Fibroblast of skin of right biceps (primary cell): Measurements from ENCODE around the gene PLEKHA5.

Source experiments
- DNase-seq: peaks from one replicate; pipeline ENCODE4 v3.0.0-alpha.2; 2013

The PLEKHA5 gene

DNA sequence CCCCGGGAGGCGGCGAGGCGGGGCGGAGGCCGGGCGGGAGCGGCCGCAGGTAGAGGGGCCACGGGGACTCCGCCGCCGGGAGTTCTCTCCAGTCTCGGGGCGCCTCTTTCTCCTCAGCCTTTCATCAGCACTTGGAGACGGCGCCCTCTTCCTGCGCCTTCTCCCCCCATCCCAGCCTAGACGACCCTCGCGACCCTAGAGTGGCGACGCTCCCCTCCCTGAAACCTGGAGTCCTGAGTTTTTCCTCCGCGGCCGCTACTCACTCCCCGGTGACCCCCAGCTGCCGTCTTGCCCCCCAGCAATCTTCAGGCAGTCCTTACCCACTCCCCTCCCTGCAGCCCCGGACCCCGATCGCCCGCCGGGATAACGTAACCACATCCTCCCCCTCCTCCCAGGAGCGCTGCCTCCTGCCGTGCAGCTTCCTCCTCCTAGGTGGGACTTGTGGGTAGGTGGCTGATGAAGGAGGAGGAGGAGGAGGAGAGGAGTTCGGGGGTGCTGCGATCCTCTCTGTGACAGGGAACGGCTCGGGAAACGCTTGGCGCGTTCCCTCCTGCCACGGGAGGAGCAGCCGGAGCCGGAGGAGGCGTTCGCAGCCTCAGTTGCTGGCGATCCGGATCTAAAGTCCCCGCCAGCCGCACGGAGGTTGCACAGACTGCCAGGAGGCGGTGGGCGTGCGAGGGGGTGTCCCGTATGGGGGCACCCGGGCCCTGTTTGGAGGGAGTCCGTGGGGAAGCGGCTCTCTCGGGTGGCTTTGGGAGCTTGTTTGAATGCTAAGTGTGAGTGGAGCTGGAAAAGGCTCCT, 891 bp downstream of the PLEKHA5 start:
- DNase-seq, result peak; percentile 32

DNA sequence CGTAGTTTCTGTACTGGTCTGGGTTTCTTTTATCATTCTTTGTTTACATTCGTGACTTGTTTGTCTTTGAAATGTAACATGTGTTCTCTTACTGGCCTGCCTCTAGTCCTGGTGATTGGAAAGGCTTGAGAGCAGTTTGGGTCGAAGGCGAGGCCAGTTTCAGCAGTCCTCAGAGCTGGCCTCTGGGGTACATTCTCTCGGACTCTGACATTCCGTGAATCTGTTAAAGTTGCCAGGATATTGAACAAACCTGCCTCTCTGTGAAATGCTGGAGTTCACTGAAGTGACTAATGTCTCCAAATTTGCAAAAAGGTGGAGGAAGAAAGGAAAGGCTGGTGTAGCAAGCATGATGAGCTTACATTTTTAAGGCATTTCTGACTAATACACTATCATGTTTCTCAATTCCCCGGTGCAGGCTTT, 1.5 kb downstream of the PLEKHA5 start:
- peak; percentile 58 for DNase-seq

DNA sequence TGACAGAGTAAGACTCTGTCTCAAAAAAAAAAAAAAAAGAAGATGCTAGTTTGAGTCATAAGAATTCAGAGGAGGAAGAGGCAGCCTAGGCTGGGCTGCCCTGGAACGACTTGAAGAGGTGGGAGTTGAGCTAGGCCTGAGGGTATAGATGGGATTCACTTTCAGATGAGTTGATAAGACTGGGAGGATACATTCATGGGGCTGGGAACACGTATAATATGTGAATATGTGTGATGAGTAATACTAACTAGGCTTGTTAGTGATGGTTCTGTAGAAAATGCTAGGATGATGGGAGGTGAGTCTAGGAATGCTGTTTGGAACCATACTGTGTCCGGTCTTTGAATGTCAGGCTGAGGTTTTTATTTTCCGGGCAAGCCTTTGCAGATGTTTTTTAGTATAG, 9.0 kb downstream of the PLEKHA5 start:
- peak; percentile 65 for DNase-seq

DNA sequence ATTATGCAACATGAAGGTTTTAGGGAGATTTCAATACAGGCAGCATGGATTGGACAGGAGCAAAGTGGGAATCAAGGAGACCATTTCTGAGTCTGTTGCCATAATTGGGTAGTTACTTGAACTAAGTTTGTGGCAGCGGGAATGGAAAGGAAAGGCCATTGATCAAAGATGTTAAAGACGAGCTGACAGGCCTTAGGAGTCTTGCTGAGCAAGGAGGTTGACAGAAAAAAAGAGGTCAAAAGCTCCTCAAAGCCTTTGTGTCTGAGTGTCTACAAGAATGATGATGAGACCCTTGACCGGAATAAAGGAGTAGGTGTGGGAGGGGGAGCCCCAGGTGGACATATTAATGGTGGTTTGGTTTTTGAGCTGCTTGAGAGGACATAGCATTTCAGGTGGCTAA, 9.4 kb downstream of the PLEKHA5 start:
- DNase-seq, result no peak

DNA sequence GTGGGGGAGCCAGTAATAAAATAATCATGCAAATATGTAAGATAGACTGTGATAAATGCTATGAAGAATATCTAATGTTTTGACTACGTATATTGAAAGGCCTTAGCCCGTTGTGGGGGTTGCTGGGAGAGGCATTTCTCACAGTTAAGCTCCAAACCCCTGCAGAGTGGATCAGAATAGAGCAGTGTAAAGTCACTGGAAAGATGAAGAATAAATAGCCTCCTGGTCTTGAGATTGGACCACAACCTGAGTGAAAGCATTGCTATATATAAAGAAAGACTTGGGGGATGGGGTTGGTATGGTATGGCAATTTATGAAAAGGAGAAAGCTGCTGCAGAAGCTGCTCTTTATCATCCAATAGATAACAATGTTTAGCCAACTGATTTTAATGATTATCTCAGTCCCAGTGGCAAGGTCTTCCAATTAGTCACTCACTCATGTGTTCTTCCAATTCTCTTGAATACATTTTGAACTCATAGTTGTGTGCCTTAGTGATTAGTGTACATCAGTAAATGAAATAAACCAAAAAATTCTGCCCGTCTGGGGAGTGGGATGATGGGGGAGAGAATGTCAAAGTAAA, 10.2 kb downstream of the PLEKHA5 start:
- DNase-seq, result peak; percentile 1

DNA sequence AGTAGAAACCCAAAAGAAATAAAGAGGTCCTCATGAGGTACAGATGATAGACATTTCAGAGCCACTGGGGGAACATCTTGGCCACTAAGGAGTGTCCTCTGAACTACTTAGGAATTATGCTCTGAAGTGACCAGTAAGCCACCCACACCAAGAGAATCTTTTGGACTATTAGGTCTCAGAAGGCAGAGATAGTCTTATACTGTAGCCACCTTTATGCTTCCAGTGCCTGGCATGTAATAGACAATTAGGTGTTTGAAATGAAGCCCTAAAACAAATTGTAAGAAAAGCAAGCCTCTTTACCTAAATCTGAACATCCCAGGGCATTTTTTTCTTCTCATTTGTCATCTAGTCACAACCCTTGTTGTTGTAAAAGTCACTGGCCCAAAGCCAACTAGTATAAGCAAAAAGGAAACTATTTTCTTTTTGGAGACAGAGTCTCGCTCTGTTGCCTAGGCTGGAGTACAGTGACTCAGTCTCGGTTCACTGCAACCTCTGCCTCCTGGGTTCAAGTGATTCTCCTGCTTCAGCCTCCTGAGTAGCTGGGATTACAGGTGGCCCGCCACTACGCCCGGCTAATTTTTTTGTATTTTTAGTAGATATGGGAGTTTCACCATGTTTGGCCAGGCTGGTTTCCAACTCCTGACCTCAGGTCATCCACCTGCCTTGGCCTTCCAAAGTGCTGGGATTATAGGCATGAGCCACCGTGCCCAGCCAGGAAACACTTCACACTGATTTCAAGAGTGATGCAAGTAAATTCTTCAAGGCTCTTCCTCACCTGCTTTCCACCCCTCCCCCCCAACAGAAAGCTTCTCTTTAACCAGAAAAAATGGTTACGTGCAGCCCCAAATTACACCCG, 11.1 kb downstream of the PLEKHA5 start:
- no peak for DNase-seq

DNA sequence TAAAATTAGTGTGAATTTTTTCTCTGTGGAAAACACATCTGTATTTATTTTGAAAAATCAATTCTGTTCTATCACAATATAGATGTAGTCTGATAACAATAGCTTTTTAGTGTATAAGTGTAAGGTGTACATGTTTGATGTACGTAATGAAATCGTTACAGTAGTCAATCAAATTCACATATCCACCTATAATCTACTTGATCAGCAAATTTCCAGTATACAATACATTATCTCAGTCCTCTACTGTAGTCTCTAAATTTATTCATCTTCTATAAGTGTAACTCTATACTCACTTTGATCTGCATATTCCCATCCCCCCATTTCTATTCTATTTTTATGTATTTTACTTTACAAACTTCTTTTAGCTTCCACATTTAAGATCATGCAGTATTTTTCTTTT, 13.0 kb downstream of the PLEKHA5 start:
- DNase-seq, result no peak

DNA sequence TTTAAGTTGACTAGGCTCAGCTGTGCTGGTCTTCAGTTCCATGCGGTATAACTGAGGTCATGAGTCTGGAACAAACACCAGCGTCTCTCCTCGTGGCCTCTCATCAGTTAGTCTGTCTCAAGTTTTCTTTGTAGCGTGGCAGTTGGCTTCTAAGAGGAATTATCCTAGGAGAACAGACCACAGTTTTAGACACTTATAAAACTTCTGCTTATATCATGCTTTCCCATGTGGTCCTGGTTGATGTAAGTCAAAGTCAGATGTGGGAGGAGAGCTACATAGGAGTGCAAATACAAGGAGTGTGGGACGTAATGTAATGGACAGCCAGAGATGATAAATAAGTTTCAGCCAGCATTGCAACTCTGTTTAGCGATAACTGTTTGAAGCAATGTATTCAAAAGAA, 14.8 kb downstream of the PLEKHA5 start:
- DNase-seq, result no peak

DNA sequence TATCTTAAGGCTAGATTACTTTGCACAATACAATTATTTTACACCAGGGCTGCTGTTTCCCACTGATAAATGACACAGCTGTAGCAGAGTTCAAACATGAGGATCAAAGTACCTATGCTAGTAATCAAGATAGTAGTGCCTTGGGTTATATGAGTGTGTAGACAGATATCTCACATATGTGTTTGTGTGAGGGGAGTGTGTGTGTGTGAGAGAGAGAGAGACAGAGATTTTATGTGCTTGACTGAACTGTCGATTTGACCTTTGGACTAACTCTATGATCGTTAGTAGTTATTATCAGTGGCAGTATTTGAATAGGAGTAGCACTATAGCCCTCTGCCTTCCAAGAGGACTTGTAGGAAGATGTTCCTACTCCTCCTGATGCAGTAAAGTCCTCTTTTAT, 15.5 kb downstream of the PLEKHA5 start:
- DNase-seq, result no peak

DNA sequence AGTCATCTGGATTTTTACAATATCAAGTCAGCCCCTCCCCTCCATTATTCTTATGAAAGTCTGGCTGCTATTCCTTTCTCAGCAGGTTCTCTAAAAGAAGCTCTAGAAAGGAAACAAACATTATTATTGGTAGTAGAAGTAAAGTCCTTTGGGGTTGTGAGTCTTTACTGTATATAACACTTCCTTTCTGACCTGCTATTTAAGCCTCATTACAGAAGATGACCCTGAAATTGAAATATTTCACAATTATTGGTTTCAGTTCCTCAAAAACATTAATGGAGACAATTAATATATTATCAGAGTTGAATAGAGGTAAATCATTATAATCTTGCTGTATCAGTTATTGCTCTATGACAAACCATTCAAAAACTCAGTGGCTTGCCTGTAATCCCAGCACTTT, 19.3 kb downstream of the PLEKHA5 start:
- DNase-seq, result no peak

DNA sequence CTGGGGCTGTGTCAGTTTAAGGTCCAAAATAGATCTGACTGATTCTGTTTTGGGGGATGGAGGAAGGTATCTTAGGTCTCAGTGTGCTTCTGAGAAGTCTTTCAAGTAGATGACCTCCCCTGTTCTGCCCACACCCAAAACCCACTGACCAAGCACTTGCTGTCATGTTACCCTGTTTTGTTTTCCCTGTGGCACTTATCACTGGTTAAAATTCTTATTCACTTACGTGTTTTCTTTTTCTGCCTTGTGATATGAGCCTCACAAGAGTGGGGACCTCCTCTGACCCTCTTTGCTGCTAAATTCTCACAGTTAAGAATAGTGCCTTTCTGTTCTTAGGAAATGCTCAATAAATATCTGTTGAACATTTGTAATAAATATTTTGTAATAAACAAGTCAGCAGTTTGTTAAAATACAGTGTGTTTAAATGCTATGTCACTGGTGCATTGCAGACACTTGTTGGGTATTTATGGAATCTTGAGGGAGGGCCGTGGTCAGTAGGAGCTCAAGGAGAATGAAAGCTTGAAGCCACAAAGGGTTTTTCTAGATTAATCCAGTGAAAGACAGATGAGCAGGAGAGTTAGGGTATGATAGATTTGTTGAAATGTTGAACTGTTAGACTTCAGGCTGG, 20.9 kb downstream of the PLEKHA5 start:
- DNase-seq, result peak; percentile 46

DNA sequence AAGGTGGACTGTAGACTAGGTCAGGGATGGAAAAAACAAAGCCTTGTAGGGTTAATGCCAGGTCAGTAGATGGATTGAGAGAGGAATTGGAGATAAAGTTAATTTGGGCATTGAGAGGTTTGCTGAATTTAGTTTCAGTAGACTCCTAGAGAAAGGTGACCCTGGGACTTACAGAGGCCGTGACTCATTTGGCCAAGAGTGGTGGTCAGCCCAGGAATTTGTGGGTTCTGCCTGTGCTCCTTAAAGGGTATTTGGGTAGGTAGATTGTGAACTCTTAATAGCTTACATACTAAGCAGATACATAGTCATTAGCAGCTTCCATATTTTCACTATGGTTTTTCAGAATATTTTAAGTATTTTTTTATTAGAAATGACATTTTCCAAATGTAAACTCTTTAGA, 21.8 kb downstream of the PLEKHA5 start:
- peak; percentile 9 for DNase-seq

DNA sequence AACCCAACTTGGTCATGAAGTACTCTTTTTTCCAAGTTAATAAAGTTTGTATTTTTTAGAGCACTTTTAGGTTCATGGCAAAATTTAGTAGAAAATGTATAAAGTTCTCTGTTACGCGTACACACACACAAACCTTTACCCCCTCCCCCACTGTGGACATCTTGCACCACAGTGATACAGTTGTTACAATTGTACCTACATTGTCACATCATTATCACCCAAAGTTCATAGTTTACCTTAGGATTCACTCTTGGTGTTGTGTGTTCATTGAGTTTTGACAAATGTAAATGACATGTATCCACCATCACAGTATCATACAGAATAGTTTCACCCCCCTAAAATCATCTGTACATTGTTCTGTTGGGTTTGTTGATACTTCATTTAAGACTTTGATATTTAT, 23.9 kb downstream of the PLEKHA5 start:
- no peak for DNase-seq

DNA sequence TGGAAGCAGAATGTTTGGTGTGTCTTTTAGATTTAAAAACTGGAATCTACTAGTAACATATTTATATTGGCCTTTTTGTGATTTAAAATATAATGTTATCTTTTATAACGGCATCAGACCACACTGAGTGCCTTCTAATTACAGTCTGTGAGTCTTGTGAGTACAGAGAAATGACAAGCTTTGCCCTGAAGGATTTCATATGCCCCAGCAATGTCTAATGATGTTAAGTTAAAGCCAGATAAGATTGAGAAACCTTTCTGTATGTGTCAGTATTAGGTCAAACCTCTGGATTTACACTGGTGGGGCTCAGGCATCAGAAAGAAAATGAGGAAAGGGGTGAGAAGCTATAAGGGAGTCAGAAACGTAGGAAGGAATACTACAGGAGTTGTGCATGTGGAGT, 25.2 kb downstream of the PLEKHA5 start:
- no peak for DNase-seq

DNA sequence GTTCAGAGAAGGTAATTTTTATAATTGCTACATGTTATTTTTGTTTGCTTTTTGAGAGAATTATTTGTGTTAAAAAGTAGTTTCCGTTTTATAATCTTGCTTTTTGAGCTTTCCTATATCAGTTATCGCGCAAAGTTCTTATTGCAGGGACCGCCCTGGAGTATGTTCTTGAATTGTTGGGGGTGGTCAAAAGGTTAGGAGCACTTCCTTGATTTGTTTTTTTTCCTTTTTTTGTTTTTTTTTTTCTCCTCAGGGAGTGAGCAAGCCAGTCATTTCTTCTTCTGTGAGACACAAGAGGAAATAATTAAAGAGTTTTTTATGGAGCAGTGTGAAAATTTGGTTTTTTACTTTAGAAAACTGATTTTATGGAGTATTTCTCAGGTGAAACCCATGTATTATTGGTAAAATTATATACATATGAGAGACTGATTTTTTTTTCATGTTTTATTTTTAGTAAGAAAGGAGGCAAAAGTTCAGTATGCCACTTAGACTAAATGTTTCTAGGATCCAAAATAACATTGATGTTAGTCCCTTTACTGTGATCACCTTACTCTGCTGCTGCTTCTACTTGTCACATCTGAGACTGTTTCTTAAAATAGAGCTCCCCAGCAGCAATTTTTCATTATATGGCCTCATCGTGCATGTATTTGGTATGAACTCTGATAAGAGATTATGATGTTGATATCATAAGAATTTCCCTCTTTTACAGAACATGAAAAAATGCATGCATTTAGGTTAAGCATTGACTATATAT, 26.6 kb downstream of the PLEKHA5 start:
- DNase-seq, result no peak

DNA sequence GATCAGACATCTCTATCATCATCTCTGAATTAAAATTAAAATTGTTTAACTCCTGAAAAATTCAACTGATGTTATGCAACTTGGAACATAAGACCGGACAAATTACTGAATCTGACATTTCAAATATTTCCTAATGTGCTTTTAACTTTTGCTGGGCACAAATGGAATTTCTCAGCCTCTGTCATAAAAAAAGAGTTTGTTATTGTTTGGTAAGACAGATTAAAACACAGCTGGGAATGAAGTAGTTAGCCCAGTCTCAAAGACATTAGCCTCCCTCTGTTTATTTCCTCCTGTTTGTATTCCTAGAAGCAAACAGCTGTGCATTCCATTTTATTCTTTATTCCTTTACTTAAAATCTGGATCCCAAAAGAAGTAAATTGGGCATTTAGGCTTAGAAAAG, 29.4 kb downstream of the PLEKHA5 start:
- DNase-seq, result peak; percentile 8

DNA sequence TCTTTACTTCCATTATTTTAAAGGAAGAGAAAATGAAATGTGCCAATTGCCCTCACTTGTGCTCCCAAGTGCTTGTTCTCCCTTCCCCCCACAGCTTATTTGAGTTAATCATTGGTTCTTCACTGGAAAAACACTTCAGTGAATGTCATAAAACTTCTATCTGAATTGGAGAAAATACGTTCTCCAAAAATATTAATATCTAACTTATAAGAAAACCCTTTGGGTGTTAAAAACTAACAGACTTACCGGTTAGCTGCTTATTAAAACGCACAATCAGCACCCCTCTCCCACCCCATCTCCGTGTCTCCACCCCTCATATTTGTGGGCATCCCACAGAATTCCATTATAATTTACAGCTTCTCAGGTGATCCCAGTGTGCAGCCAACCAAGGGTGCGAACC, 31.7 kb downstream of the PLEKHA5 start:
- DNase-seq, result no peak

DNA sequence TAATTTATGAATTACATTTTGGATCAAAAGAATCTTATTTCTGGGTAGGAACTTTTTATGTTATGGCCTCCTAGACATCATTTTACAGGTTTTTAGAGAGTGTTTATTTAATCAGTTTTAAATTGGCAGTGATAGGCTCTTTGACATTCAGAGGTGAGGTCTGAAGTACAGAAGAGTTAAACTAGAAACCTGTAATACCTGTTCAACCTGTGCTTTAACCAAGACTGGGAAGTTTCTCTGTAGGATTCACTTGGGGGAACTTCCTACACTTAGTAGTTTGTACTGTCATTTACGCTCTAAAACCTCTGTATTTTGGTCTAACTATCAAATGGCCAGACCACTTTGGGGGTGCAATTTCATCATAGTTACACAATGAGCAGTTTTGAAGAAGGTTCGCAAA, 35.9 kb downstream of the PLEKHA5 start:
- no peak for DNase-seq

DNA sequence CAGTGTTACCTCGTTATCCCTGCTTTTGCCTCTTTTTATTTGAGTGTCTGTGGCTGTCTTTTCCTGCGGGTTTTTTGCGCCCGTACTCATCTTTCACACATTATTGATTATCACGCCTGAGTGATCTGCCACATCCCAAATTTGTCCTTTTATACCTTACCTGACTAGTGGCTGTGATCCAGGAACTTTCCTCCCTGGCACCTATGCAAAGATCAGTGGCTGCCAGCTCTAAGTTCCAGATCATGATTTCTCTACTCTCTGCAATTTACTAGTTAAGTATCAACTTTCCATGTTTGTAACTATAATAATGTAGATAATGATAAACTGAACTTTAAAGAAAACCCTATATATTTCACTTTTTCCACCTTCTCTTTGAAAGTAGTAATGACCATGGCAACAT, 36.9 kb downstream of the PLEKHA5 start:
- no peak for DNase-seq

DNA sequence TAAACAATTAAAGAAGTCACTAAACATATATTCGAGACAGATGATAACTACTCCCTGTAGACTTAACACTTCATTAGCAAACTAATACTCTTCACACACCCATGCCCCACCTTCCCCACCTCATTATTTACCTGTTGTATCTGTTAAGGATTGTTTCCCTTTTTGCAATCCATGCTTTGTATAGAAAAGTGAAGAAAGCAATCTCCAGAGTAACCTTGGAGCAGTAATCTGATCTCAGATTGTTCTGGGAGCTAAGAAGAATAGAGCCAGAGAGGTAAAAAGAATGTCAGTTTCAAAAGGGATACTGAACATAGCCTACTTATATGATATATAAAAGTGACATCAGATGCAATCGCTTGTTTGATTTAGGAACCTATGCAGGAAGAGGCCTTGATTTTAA, 37.4 kb downstream of the PLEKHA5 start:
- DNase-seq, result no peak

DNA sequence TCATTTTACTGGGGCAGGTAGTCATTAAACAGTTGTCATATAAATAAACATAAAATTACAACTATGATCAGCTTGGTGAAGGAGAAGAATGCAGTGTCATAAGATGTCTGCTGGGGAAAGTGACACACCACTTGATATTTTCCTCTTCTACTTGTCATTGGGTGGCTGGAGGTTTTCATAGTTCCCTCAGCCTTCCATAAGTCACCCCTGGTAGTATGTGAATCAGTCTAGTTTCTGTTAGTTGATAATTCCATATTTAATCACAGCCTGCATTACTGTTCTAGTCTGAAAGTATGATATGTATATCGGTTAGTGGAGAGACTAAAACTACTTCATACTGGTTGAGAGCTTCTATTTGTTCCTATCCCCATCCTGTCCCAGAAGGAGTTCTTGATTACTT, 38.2 kb downstream of the PLEKHA5 start:
- no peak for DNase-seq

DNA sequence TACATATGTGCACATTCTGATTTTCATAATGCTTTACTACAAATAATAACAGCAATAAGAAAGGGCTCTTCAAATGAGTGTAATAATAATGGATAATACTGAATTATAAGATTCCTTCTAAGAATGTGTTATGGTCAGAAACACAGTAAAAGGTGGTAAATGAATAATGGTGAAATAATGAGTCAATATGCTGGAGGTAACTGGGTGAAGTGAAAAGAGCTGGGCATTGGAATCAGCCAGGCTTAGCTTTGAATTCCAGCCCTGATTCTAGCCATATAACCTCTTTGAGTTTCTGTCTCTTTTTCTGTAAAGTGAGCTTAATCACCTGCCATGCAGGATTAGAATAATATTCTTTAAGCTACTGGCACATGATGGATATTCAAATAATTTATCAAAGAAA, 39.1 kb downstream of the PLEKHA5 start:
- DNase-seq, result no peak

DNA sequence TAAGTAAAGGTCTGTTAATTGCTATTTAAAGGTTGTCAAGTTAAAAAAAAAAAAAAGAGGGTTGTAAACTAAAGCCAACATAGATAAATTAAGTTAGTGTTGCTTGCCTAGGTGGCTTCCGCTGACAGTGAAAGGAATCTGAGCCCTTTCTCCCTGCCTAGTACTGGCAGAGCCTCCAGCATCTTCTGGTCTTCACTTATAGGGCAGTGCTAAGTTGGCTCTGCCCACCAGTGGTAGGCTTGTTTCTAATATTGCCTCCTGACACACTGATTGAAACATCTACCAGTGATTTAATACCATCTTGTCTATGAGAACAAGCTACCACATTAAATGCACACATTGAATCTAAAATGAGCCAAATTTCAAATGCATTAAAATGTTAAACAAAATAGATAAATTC, 39.7 kb downstream of the PLEKHA5 start:
- no peak for DNase-seq
